Measurements from ENCODE around the gene USP28.
"Not testable (repeated sequence)": the region's sequence is repeated elsewhere in the genome, so short reads cannot be mapped to it uniquely, and the experiment has no call there.

USP28 gene, protein sequence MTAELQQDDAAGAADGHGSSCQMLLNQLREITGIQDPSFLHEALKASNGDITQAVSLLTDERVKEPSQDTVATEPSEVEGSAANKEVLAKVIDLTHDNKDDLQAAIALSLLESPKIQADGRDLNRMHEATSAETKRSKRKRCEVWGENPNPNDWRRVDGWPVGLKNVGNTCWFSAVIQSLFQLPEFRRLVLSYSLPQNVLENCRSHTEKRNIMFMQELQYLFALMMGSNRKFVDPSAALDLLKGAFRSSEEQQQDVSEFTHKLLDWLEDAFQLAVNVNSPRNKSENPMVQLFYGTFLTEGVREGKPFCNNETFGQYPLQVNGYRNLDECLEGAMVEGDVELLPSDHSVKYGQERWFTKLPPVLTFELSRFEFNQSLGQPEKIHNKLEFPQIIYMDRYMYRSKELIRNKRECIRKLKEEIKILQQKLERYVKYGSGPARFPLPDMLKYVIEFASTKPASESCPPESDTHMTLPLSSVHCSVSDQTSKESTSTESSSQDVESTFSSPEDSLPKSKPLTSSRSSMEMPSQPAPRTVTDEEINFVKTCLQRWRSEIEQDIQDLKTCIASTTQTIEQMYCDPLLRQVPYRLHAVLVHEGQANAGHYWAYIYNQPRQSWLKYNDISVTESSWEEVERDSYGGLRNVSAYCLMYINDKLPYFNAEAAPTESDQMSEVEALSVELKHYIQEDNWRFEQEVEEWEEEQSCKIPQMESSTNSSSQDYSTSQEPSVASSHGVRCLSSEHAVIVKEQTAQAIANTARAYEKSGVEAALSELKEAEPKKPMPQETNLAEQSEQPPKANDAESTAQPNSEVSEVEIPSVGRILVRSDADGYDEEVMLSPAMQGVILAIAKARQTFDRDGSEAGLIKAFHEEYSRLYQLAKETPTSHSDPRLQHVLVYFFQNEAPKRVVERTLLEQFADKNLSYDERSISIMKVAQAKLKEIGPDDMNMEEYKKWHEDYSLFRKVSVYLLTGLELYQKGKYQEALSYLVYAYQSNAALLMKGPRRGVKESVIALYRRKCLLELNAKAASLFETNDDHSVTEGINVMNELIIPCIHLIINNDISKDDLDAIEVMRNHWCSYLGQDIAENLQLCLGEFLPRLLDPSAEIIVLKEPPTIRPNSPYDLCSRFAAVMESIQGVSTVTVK

DNA sequence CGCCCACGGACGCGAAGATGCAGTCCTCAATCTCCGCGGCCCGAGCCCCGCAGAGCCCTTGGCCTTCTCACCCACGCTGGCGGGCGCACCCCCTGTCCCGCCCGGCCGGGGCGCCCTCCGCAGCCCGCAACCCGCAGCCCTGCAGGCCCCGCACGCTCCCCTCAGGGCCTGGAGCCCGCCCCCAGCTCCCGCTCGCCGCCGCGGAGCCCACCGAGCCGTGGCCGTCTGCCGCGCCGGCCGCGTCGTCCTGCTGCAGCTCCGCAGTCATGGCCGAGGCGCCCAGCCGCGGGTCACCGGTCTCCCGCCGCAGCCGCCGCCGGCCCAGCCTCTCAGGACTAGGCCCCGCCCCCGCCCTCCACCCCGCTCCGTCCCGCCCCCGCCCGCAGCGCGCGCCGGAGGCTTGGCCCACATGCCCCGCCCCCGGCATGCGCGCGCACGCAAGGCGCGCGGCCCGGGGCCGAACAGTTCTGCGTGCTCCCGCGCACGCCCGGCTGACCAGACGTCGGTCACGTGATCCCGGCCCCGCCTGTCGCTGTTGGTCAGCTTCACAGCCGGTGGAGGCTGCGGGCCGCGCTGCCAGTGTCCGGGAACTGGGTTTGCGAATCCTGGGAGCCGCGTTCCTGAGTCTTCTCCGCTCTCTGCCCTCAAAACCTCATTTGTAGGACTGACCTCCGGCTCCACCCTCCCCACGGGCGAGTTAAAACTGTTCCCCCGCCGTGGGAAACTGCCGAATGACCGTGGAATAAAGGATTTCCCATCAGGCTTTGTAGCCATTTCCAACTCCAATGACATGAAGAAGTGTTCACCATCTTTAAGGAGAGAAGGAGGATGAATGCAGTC is at the start of gene USP28:
Gene USP28, minus strand, starts transcription at position 339 of the 840 bp plus-strand sequence. Its CDS starts 71 bp downstream, at position 268.
- DNase-seq (ENCODE audit: insufficient read length, low spot score) (peak; percentile 86), FAIRE-seq (no peak)
- TF ChIP-seq, protein P1, sequence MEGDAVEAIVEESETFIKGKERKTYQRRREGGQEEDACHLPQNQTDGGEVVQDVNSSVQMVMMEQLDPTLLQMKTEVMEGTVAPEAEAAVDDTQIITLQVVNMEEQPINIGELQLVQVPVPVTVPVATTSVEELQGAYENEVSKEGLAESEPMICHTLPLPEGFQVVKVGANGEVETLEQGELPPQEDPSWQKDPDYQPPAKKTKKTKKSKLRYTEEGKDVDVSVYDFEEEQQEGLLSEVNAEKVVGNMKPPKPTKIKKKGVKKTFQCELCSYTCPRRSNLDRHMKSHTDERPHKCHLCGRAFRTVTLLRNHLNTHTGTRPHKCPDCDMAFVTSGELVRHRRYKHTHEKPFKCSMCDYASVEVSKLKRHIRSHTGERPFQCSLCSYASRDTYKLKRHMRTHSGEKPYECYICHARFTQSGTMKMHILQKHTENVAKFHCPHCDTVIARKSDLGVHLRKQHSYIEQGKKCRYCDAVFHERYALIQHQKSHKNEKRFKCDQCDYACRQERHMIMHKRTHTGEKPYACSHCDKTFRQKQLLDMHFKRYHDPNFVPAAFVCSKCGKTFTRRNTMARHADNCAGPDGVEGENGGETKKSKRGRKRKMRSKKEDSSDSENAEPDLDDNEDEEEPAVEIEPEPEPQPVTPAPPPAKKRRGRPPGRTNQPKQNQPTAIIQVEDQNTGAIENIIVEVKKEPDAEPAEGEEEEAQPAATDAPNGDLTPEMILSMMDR (IDR thresholded peaks at IDR 0.05; ENCODE audit: insufficient read depth, missing control alignments) = no peak

DNA sequence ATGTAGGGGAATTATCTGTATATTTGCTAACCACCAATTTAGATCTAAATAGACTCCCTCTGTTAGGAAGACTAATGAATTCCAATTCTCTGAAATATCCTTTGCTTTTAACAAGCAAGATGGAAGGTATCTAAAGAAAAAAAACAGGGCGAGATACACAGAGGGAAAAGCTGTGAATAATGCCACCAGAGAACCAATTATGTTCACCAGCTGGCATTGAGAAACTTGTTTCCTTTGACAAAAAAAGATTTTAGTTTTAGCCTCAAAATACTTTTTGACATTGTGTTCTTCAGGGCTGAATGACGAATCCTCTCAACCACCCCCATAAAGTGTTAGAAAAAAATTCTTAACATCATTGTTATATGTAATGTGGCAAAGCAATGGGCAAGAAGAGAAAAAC is 48.2 kb upstream of the USP28 start:
- DNase-seq (ENCODE audit: insufficient read length, low spot score) (no peak), FAIRE-seq (no peak)
- TF ChIP-seq, protein P1 (IDR thresholded peaks at IDR 0.05; ENCODE audit: insufficient read depth, missing control alignments) = no peak

DNA sequence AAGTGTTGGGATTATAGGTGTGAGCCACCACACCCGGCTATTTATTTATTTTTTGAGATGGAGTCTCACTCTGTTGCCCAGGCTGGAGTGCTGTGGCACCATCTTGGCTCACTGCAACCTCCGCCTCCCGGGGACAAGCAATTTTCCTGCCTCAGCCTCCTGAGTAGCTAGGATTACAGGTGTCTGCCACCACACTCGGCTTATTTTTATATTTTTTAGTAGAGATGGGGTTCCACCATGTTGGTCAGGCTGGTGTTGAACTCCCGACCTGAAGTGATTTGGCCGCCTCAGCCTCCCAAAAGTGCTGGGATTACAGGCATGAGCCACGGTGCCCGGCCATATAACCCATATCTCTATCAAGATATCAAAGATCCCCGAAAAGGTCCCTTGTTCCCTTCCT is 36.1 kb upstream of the USP28 start:
- not testable (repeated sequence) for FAIRE-seq; DNase-seq (ENCODE audit: insufficient read length, low spot score)

DNA sequence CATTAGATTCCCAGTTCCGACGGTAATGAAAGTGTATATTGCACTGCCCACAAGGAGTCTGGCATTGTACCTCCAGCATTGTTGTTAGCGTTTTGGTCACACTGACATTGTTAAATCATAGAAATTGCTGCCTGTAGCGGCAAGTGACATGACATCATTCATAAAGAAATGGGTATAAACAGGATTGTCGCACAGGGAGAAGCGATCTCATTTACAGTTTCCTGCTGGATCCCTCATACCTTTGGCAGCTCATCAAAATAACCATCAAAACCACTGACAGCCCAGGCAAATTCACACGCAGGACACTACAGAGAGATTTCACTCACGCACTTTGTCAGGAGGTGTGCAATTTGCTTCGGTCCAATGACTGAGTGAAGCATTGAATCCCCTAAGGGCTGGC is 32.7 kb upstream of the USP28 start:
- no peak for DNase-seq (ENCODE audit: insufficient read length, low spot score)
- TF ChIP-seq, protein P1 (IDR thresholded peaks at IDR 0.05; ENCODE audit: insufficient read depth, missing control alignments) = no peak
- FAIRE-seq = no peak

DNA sequence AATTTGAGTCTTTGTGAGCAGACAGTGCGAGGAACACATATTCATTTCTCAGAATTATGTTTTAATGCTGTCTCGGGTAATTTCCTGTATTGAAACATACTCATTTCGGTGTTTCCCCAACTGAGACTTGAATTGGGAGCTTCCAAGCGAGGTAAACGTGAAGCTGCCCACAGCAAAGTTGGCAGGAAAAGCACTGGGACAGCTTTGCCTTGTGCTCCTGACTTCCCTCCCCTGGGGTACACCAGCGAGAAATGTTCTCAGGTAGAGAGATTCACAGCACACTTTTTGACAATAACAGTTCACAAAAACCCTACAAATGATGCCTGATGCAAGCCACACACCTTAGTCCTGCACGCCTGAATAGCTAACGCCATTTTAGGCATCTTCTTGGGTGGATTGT is 32.3 kb upstream of the USP28 start:
- FAIRE-seq (no peak), DNase-seq (ENCODE audit: insufficient read length, low spot score) (no peak)
- TF ChIP-seq, protein P1 (IDR thresholded peaks at IDR 0.05; ENCODE audit: insufficient read depth, missing control alignments) = no peak

DNA sequence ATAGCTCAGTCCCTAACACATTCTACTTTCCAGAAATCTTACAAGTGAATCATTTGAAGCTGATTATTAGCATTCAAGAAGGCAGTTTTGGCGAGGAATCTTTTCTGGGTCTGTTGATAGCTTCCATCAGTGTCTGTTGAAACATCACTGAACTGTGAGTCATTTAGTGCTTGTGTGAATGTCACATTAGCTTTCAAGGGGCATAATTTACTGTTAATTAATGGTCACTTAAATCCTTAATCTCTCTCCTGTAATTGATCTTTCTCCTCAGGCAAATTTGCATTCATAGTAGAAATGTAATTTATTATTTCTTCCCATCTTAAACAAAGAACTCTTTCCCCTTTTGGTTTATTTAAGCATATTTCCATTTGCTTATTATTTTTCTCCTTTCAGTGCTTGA is 31.8 kb upstream of the USP28 start:
- TF ChIP-seq, protein P1 (IDR thresholded peaks at IDR 0.05; ENCODE audit: insufficient read depth, missing control alignments) = no peak
- DNase-seq (ENCODE audit: insufficient read length, low spot score) (no peak), FAIRE-seq (no peak)
